HG03095 (cell line): ENCODE results near the gene GEMIN7.

Source experiments
- ATAC-seq: cut with Tn5 transposase; IDR thresholded peaks from one replicate; pipeline ENCODE4 v1.9.1; 2021; ENCODE audit warnings: moderate library complexity; ENCODE audit not compliant: unreplicated experiment

GEMIN7 gene

GRCh38 chr19:45125360-45125759, 46.3 kb downstream of the GEMIN7 start:
- no peak for ATAC-seq

GRCh38 chr19:45125975-45126493, 47.0 kb downstream of the GEMIN7 start:
- no peak for ATAC-seq

GRCh38 chr19:45126654-45127053, 47.6 kb downstream of the GEMIN7 start:
- no peak for ATAC-seq

- no peak for ATAC-seq
These were observed 49.1 kb downstream of the GEMIN7 start for GRCh38 chr19:45128146-45128545.

GRCh38 chr19:45128806-45129205, 49.7 kb downstream of the GEMIN7 start:
- ATAC-seq, result no peak

GRCh38 chr19:45130236-45130635, 51.2 kb downstream of the GEMIN7 start:
- ATAC-seq, result no peak

GRCh38 chr19:45130888-45131615, 52.0 kb downstream of the GEMIN7 start:
- no peak for ATAC-seq

- no peak for ATAC-seq
These were observed 54.6 kb downstream of the GEMIN7 start for GRCh38 chr19:45133661-45134060.

- no peak for ATAC-seq
These were observed 56.3 kb downstream of the GEMIN7 start for GRCh38 chr19:45135176-45135885.

- ATAC-seq, result no peak
These were observed 57.6 kb downstream of the GEMIN7 start for GRCh38 chr19:45136507-45137178.

- ATAC-seq, result peak; percentile 61
These were observed 58.2 kb downstream of the GEMIN7 start for GRCh38 chr19:45137179-45137761.

GRCh38 chr19:45138303-45138751, 59.3 kb downstream of the GEMIN7 start:
- ATAC-seq, result no peak

GRCh38 chr19:45139286-45140143, 60.5 kb downstream of the GEMIN7 start:
- ATAC-seq, result no peak

- no peak for ATAC-seq
These were observed 61.1 kb downstream of the GEMIN7 start for GRCh38 chr19:45140144-45140503.

GRCh38 chr19:45140533-45140932, 61.5 kb downstream of the GEMIN7 start:
- no peak for ATAC-seq
